HTERT RPE-1 (cell line): ENCODE measurements around the gene ADAD2.

Source experiments
- in situ Hi-C: fragments of 300-500 bp; cut with MboI; formaldehyde crosslinking; loops from 4 replicates; pipeline ENCODE4 v1.14.3; 2020; ENCODE audit warnings: low sequenced_read_pairs

ADAD2 gene

DNA sequence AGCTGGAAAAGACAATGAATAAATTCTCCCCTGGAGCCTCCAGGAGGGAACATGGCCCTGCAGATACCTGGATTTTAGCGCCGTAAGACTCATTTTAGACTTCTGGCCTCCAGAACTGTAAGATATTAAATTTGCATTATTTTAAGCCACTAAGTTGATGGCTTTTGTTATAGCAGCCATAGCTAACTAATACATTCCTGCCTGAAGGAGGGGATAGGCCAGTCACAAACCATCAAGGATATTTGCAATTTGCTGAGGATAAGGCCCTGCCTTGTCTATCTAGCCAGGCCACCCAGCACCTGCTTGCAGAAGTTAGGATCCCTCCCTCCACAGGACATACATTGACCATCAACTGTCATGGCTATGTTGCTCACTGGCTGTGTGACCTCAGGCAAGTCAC, 53.8 kb downstream of the ADAD2 start:
- in situ Hi-C loops: no loop called here

DNA sequence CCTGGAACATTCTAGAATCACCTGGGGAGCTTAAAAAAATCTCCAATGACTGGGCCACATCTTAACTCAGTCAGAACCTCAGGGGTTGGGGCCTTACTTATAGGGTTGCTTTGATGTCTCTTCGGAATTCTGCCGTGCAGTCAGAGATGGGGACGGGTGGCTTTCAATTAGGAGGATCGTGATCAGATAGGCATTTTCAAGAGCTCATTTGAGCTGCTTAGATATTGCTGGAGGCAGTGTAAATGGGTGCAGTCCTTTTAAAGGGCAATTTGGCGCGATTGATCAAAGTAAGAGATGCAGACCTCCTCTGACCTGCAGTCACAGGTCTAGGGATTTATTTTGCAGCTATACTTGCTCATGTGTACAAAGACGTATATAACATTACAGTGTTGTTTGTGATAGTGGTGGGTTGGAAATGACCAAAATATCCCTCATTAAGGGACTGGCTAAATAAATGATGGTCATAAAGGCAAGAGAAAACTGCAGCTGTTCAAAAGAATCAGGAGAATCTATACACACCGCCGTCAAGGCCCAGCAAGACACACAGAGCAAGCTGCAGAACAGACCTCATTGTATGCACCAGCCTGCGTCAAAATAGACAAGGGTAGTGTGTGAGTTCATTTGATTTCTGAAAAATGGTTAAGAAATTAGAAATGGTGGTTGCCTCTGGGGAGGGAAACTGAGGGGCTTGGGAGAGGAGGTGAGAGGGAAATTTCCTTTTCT, 55.2 kb downstream of the ADAD2 start:
- in situ Hi-C loops: no loop called here

GRCh38 chr16:84246679-84247077, 55.7 kb downstream of the ADAD2 start:
- in situ Hi-C loops: no loop called here
